Testis (tissue), 2 donors: Measurements from ENCODE around the gene OR5D18.

Experiments
- POLR2A ChIP-seq: fragments of 450-650 bp; IDR thresholded peaks from one replicate; pipeline ENCODE4 v1.6.1; 2017; ENCODE audit warnings: antibody characterized with exemption, mild to moderate bottlenecking, moderate library complexity
- TF ChIP-seq, protein P1 (sequence below), 3 experiments: fragments of 450-650 bp in 2 of 3; fragments of 200-600 bp in 1 of 3; sonication (generic) in 1 of 3; IDR thresholded peaks; one replicate each; pipeline ENCODE4 v1.5.1; 2016 to 2019; ENCODE audit warnings: antibody characterized with exemption in 3 of 3, mild to moderate bottlenecking in 2 of 3, moderate library complexity in 1 of 3

GRCh38 chr11:55793321-55793720 is 26.1 kb upstream of the OR5D18 start:
- TF ChIP-seq, protein P1, sequence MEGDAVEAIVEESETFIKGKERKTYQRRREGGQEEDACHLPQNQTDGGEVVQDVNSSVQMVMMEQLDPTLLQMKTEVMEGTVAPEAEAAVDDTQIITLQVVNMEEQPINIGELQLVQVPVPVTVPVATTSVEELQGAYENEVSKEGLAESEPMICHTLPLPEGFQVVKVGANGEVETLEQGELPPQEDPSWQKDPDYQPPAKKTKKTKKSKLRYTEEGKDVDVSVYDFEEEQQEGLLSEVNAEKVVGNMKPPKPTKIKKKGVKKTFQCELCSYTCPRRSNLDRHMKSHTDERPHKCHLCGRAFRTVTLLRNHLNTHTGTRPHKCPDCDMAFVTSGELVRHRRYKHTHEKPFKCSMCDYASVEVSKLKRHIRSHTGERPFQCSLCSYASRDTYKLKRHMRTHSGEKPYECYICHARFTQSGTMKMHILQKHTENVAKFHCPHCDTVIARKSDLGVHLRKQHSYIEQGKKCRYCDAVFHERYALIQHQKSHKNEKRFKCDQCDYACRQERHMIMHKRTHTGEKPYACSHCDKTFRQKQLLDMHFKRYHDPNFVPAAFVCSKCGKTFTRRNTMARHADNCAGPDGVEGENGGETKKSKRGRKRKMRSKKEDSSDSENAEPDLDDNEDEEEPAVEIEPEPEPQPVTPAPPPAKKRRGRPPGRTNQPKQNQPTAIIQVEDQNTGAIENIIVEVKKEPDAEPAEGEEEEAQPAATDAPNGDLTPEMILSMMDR (IDR thresholded peaks at IDR 0.05), result no peak
- TF ChIP-seq POLR2A, result no peak
